DMS79 treated with DMSO at 0.1 percent for 48 hours (cell line): ENCODE measurements around the gene TNS2.

Experiments used
- DNase-seq: peaks from one replicate; lab custom pipeline; 2025; lab: John Stamatoyannopoulos, UW

The TNS2 gene

DNA sequence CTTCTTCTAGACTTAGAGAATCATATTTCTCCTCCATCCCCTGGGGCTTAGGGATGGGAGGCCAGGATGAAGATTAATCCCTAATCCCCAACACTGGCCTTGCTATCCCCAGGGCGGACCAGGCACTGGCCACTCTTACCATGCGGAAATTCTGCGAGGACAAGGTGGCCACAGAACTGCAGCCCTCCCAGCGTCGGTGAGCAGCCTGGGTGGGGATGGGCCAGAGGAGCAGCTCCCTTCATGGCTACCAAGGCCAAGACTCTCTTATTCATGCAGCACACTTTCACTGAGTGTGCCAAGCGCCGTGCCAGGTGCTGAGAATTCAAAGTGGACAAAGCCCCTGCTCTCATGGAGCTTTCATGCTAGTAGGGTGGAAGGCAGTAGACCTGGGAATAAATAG is 7.0 kb downstream of the TNS2 start:
- no peak for DNase-seq

DNA sequence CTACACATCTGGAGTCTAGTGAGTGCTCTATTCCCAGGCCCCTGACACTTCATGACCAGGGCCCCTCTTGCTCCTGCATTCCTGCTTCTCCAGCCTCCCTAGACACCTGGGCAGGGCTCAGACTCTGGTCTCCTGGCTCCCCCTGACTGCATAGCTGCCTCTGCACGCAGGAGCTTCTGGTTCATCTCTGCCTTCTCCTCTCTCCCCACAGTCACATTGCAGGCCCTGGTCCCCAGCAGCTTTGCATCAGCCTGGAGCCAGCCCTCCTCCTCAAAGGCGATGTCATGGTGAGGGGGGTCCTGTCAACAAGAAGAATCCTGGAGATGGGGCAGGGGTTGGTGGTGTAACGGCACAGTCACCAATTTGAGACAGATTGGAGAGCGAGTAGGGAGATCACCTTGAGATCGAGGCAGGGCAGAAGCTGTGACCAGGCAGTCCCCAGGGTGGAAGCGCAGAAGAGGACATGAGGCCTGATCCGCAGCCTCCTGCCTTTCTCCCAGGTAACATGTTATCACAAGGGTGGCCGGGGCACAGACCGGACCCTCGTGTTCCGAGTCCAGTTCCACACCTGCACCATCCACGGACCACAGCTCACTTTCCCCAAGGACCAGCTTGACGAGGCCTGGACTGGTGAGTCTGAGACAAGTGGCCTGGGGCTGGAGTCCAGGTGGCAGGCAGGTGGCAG is 8.1 kb downstream of the TNS2 start:
- no peak for DNase-seq

DNA sequence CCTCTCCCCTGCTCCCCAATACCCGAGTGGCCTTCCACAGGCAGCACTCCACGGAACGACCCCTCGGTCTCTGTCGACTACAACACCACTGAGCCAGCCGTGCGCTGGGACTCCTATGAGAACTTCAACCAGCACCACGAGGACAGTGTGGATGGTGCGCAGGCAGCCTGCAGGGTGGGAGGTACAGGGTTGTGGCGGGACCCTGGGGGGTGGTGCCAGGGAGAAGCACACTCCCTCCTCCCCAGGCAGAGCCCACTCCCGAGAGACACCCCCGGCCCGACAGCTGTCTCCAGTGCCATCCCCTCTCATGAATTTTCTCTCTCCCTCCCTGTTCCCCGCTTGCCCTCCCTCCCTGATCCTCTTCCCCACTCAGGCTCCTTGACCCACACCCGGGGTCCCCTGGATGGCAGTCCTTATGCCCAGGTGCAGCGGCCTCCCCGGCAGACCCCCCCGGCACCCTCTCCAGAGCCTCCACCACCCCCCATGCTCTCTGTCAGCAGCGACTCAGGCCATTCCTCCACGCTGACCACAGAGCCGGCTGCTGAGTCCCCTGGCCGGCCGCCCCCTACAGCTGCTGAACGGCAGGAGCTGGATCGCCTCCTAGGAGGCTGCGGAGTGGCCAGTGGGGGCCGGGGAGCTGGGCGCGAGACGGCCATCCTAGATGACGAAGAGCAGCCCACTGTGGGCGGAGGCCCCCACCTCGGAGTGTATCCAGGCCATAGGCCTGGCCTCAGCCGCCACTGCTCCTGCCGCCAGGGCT is 9.0 kb downstream of the TNS2 start:
- no peak for DNase-seq

DNA sequence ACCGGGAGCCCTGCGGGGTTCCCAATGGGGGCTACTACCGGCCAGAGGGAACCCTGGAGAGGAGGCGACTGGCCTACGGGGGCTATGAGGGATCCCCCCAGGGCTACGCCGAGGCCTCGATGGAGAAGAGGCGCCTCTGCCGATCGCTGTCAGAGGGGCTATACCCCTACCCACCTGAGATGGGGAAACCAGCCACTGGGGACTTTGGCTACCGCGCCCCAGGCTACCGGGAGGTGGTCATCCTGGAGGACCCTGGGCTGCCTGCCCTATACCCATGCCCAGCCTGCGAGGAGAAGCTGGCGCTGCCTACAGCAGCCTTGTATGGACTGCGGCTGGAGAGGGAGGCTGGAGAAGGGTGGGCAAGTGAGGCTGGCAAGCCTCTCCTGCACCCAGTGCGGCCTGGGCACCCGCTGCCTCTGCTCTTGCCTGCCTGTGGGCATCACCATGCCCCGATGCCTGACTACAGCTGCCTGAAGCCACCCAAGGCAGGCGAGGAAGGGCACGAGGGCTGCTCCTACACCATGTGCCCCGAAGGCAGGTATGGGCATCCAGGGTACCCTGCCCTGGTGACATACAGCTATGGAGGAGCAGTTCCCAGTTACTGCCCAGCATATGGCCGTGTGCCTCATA is 9.7 kb downstream of the TNS2 start:
- no peak for DNase-seq

DNA sequence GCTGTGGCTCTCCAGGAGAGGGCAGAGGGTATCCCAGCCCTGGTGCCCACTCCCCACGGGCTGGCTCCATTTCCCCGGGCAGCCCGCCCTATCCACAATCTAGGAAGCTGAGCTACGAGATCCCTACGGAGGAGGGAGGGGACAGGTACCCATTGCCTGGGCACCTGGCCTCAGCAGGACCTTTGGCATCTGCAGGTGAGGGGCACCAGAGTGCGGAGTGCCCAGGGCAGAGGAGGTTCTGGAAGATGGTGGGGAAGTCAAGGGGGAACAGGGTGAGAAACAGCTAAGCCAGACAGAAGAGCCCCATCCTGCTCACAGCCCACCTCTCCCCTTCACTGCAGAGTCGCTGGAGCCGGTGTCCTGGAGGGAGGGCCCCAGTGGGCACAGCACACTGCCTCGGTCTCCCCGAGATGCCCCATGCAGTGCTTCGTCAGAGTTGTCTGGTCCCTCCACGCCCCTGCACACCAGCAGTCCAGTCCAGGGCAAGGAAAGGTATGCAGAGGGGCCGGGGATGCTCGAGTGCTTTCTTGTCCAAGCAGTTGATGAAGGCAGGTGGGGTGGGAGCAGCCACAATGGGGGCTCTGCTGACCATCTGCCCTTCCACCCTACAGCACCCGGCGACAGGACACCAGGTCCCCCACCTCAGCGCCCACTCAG is 10.3 kb downstream of the TNS2 start:
- DNase-seq: no peak

DNA sequence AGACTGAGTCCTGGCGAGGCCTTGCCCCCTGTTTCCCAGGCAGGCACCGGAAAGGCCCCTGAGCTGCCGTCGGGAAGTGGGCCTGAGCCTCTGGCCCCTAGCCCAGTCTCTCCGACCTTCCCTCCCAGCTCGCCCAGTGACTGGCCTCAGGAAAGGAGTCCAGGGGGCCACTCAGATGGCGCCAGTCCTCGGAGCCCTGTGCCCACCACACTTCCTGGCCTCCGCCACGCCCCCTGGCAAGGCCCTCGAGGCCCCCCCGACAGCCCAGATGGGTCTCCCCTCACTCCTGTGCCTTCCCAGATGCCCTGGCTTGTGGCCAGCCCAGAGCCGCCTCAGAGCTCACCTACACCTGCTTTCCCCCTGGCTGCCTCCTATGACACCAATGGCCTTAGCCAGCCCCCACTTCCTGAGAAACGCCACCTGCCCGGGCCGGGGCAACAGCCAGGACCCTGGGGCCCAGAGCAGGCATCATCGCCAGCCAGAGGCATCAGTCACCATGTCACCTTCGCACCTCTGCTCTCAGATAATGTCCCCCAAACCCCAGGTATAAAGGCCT is 10.9 kb downstream of the TNS2 start:
- peak; percentile 62 for DNase-seq

DNA sequence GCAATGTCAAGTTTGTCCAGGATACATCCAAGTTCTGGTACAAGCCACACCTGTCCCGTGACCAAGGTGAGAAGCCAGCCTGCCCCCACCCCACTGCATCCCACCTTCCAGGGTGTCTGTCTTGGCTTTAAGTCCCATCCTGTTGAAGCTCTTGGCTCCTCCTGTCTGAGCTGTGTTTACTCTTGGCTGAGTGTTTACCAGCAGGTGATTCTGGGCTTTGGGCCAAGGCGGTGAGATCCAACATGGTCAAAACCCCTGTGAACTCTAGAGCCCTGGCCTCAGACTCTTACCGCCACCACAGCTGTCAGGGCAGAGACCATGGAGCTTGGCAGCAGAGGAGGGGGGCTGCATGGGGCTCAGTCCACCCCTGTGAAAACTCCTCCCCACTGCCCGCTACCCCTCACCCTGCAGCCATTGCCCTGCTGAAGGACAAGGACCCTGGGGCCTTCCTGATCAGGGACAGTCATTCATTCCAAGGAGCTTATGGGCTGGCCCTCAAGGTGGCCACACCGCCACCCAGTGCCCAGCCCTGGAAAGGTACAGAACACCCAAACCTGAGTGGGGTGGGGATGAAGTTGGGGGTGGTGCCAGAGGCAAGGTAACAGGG is 11.6 kb downstream of the TNS2 start:
- peak; percentile 76 for DNase-seq

DNA sequence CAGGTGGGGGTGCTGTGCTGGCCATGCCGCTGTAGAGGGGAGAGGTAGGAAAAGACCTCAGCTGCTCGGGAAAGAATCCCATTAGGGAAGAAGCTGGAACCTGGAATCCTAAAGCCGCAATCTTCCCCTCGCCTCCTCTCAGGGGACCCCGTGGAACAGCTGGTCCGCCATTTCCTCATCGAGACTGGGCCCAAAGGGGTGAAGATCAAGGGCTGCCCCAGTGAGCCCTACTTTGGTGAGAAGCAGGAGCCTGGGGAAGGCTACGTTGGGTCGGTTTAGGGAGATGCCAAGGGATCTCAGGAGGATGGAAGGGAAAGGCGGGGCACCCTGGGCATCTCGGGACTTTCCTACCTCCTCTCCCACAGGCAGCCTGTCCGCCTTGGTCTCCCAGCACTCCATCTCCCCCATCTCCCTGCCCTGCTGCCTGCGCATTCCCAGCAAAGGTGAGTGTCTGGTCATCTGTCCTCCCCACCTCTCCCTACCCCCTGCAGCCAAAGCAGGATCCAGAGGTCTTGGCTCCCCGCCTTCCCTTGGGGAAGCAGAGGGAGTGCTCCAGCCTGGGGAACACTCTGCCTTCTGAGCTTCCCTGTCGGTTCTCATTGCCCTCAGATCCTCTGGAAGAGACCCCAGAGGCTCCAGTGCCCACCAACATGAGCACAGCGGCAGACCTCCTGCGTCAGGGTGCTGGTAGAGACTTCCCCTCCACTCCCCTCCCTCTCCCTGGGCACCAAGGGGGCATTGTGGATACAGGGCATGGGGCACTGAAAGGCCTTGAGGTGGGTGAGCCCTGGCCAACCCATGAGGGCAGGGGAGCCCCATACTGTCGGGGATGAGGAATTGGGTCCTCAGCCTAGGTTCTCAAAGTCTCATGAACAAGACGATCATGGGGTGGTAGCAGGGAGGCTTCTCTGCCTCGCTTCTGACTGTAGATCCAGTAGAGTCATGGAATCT is 12.4 kb downstream of the TNS2 start:
- DNase-seq: no peak

DNA sequence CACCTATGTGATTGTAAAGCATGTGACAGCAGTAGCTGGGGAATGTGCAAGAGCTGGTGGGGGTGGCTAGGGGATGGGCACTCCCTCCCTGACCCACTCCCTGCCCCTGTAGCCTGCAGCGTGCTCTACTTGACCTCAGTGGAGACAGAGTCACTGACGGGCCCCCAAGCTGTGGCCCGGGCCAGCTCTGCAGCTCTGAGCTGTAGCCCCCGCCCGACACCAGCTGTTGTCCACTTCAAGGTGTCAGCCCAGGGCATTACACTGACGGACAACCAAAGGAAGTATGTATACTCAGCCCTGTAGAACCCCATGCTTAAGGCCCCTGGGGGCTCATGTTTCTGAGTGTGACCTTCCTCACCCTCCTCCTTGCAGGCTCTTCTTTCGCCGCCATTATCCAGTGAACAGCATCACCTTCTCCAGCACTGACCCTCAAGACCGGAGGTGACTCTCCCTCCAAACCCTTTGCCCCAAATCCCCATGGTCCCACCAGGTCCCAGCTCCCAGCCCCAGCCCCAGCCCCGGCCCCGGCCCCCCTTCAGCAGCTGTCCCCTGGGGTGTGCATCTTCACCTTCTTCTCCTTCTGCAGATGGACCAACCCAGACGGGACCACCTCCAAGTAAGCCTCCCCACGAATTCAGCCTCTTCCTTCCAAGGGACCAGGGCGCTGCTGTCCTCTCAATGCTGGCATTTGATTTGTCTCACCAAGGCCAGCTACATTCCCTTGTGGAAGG is 13.3 kb downstream of the TNS2 start:
- DNase-seq: no peak

DNA sequence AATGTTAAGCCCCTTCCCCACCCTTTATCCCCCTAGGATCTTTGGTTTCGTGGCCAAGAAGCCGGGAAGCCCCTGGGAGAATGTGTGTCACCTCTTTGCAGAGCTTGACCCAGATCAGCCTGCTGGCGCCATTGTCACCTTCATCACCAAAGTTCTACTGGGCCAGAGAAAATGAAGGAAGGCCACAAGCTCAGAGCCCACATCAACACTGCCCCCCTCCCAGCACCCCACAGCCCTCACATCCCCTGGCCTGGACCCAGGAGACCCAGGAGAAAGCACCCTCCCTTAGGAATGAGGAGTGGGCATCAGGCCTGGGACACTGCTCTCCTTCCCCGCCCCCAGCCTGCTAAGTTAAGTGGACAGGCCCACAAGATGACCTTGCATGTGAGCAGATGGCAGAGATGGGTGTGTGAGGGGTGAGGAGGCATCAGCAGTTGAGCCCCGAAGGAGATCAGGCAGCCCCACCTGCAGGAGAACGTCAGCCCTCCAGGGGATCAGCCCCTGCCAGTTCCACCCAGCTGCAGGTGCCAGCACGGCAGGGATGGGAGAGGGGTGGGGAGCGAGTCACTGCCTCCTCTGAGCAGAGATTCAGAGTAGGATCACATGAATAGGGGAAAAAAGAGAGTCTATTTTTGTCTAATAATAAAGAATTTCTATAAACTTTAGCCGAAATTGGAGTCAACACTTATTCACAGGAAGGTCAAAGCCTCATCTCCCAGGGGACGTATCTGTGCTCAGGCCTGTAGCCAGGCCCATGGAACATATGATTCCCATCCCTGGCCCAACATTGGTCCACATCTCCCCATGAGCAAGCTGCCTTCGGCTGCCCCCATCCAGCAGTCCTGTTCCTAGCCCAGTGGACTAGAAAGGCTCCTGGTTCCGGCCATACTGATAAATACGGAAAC is 14.1 kb downstream of the TNS2 start:
- no peak for DNase-seq

DNA sequence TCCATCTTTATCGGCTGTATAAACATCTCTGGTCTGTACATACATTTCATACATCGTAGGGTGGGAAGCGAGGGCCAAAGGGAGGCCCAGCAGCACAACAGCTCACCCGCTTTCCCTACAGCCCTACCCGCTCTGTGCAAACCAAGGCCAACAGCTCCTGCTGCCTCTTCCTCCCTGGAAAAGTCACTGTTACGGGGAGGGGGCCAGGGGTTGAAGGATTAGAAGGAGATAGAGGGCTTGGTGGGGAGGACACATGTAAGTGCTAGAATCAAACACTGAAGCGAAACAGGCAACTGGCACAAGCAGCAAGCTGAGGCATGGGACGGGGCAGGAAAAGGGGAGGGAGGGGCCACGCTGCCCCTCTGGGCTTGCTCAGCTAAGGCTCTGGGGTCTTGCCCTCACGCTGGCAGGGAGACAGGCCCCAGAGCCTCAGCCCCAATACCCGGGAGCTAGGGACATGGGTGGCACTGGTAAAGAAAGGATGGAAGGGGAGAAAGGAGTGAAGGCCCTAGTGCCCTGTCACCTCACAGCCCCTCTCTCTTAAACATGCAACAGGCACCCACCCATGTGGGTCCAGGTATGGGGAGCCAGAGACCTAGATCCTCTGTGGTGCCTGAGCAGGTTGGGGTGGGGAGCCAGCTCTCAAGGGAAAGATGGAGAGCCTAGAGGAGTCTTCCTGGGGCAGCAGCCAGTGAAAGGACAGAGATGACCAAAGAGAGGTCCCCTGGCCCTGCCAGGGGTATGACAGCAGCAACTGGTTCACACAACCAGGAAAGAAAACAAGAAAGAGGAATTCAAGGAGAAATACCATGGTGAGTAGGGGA is 15.0 kb downstream of the TNS2 start:
- DNase-seq: no peak

DNA sequence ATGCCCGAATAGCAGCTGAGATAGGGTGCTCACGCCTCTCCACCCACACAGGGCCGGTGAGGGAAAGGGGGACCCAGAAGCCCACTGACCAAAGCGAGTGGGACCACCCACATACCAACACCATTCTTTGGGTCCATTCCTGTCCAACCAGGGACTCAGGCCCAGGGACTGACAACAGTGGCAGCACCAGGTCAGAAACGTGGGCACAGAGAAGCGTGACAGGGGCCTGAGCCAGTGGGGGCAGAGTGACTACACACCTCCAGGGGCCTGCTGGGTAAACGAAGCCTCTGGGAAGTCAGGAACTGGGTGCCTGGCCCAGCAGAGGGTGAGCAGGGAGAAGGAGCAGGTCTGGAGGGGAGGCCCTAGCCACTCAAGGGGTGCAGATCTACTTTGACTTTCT is 15.6 kb downstream of the TNS2 start:
- DNase-seq: no peak

DNA sequence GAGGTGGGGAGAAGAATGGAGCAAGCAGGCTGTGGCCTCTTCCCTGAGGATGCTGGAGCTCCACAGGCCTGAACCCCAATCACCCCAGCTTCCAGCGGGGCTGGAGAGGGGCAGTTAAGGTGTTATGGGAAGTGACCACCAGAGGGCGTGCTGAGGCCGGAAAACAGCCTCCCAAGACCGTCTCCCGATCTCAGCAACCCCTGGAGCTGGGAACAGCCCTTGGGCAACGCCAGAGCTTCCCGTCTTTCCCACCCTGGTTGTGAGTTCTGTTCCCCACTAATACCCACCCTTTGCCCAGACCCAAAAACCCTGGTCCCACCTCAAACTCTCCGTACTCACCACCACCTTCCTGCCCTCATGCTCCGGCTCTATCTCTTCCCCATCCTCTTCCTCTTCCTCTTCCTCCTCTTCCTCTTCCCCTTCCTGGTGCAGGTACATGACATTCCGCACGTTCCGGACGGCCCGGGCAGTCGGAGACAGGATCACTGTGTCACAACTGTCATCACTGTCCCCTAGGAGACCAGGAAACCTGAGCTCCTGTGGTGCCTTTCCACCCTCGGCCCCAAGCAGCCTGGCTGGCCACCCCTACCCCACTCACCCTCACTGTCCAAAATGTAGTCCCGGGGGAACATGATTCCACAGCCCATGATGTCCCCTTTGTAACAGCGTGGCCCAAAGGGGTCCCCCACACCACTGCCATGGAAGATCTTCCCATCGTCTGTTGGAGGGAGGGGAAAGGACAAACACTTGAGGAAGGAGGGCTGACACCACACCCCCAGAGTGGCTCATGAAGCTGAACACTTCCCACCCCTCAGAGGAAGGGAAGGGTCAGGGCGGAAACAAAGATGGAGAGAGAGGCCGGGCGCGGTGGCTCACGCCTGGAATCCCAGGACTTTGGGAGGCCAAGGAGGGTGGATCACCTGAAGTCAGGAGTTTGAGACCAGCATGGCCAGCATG is 16.4 kb downstream of the TNS2 start:
- DNase-seq: peak; percentile 7

DNA sequence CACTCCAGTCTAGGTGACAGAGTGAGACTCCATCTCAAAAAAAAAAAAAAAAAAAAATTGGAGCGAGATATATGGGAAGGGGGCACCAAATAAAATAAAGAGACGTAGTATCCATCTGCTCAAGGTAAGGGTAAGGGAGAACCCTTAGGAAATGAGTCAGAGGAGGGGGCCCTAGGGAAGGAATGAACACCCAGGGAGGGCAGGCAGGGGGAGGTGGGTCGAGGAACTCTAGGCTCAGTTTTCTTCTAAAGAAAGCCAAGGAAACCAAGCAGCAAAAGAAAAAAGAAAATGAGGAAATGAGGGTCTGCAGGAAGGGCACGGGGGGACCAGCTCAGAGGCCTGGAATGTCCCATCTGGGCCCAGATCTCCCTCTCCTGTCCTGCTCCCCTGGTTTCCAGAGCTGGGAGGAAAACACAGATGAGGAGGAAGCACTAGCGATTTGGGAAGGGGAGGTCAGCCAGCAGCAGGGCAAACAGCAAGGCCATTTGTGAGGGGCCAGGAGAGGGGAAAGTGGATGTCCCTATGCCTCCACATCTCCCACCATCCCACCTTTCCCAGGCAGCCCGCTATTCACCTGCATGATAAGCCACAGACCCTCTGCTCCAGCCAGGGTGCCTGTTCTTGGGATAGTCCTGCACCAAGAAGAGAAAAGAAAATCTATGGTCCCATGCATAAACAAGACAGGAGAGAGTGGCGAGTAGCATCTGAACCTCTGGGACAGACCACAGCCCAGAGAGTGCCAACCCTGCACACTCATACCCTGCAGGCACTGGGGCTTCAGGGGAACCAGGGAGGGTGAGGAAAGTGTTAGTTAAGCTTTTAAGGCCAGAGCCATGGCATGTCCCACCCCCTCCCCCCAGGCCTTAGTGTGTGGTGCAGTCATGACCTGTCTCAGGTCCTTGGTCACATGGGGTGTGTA is 17.5 kb downstream of the TNS2 start:
- DNase-seq: no peak

DNA sequence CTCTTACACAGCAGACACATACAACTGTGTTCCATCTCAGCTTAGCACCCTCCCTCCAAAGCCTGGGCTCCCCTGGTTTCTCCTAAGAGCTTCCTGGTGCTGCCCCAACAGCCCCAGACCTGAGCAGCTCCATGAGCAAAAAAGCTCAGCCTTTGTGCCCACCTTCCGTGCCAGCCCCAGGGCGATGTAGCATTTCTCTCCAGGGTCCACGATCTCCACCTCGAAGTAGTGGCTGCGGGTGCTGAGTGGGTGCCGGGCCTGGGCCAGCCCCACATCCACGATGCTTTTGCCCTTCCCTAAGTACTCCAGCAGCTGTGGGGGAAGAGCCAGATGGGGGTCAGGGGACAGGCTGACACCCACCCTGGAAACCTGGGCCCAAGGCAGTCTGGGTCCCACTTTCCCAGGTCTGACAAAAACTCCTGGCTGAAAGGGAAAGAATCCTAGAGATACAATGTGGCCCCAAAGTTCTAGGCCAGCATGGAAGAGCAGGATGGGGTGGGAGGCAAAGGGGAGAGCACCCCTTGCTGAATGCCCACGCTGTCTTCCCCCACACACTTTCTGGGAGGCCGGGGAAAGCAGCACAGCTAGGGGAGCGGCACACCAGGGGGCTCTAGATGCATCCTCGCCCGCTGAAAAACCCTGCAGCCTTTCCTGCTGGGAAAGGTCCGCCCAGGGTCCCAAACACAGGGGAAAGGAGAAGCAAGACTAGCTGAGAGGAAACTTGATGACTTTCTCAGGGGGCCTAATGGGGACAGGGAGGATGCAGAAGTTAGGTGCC is 18.3 kb downstream of the TNS2 start:
- no peak for DNase-seq
